ENCODE results near the gene ZNF438.
"Not testable (repeated sequence)": the region's sequence is repeated elsewhere in the genome, so short reads cannot be mapped to it uniquely, and the experiment has no call there.

Gene ZNF438

DNA sequence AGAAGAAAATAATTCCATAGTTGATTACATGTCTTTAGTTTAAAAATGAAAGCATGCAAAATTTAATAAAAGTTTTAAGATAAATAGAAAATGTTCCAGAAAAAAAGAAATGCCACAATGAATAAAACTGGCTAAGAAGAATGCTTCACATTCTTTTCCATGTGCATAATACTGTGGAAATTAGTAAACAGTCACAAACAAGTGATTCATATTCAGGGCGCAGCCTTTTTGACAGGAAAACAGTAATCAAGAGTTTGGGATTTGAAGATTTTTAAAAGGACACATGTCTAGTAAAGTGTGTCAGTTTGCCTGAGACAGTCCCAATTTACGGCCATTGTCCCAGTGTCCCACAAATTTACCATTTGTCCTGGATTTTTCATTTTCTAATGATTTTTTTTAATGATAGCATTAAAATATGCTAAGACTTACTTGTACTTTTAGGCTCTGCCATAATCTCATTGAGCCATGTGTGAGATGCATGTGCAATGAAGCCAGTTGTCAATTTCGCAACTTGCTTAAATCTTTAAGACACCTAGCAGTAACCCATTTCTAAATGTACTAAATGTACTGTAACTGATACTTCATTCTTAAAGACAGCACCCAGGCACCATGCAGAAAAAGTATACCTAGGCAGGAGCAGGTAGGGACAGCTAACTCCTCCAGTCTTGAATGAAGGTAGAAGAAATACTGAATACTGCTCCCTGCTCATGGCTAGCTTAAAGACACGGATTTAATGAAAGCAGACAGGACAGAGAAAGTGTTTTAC, 46.9 kb downstream of the ZNF438 start:
- no peak for DNase-seq

DNA sequence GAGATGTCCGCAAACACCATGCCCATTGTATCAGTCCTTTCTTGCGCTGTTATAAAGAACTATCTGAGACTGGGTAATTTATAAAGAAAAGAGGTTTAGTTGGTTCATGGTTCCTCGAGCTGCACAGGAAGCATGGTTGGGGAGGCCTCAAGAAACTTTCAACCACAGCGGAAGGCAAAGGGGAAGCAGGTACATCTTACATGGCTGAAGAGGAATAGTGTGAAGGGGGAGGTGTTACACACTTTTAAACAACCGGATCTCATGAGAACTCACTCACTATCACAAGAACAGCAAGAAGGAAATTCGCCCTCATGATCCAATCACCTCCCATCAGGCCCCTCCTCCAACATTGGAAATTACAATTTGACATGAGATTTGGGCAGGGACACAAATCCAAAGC, 48.5 kb downstream of the ZNF438 start:
- not testable (repeated sequence) for DNase-seq

DNA sequence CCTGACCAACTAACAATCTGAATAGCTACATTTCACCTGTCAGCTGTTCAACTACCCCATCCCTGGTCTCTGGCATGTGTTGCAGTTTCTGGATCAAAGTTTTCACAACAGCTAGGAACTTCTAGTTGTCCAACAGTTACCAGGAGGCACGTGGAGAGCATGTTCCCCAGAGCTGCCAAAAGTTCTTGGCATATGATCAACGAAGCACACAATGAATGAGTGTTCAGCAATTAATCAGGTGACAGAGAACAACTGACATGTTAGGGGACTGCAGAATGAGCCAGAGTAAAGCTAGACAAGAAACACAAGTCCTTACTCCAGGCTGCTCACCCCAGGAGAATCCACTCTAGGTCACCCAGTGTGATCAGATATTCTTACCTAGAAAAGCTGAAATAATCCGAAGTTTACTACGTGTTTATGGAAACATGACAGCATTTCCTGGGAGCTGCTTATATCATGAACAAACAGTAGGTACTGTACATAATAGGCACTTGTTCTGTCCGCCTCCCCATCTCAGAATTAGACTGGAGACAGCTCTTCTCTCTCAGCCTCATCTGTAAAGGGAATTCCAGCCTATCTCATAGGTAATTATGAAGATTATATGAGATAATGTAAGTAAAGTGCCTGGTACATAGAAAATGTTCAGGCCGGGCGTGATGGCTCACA, 50.6 kb downstream of the ZNF438 start:
- DNase-seq: no peak

DNA sequence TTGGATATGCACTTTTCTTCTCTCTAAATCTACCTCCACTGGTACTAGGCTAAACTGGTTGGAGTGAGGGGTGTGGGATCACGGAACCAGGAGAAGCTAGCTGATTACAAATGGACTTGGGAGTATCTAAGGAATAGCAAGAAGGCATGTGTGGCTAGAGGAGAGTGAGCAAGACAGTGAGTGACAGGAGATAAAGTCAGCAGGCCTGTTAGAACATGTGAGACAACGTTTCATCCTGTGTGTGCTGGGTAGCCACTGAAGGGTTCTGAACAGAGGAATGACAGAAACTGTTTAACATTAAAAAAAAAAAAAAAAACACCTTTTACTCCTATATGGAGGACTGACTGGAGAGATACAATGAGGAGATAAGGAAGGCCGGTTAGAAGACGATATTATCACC, 51.7 kb downstream of the ZNF438 start:
- no peak for DNase-seq

DNA sequence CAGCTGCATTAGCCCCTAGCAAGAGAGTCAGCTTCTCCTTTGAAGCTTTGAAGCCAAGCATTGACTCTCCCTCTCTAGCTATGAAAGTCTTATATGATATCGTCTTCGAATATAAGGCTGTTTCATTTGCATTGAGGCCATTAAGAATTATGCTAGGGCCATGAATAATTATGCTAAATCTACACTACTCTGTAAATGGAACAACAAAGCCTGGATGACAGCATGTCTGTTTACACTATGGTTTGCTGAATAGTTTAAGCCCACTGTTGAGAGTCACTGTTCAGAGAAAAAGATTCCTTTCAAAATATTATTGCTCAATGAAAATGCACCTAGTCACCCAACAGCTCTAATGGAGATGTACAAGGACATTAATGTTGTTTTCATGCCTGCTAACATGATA, 52.8 kb downstream of the ZNF438 start:
- DNase-seq: no peak

DNA sequence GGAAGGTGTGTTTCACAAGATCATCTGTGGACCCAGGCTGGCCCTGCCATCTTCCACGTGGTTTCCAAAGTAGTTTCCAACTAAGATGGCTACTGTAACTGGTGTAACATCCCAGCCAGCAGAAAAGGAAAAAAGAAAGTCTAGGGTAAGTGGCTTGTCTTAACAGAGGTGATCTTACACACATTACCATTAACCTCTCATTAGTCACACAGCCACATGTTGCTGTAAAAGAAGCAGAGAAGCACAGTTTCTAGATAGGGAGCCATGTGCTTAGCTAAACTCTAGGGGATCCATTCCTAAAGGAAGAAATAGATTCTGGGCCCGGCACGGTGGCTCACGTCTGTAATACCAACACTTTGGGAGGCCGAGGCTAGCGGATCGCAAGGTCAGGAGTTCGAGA, 54.3 kb downstream of the ZNF438 start:
- DNase-seq: no peak

DNA sequence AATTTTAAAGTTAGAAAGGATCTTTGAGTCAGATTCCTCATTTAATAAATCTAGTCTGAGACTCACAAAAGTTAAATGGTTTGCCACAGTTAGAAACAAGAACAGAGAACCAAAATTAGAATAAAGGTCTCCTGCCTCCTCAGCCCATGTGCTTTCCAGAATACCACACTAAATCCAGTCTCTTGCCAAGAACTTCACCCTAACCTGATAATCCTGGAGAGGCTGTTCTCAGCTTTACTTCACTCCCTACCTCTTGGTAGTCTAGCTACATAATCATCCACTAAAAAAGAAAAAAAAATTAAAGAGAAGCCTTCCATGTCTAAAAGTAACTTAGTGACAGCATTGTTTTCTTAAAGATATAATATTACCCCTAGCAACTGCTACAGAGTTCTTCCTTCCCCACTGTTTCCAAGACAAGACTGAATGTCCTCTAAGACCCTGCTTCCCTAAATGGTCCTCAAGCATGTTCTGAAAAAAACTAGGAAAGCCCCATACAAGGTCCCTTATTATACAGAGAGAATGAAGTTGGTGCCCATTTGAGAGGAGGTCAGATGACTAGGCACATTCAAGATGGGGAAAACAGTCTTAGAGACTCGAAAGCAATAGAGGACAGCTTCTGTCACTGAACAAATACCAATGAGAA, 56.8 kb downstream of the ZNF438 start:
- DNase-seq: no peak

DNA sequence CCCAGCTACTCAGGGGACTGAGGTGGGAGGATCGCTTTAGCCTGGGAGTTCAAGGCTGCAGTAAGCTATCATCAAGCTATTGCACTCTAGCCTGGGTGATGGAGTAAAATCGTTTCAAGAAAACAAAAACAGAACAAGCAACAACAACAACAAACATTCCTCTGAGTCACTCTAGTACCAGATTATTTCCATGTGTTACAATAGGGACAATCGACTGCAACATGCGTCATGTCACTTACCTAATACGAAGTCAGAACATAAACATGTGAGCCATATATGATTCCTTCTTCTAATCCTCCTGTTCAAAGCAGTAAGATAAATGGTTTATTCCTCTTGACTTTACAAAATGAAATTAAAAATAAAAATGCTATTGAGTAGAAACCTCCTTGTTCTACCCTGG, 57.3 kb downstream of the ZNF438 start:
- DNase-seq: no peak

DNA sequence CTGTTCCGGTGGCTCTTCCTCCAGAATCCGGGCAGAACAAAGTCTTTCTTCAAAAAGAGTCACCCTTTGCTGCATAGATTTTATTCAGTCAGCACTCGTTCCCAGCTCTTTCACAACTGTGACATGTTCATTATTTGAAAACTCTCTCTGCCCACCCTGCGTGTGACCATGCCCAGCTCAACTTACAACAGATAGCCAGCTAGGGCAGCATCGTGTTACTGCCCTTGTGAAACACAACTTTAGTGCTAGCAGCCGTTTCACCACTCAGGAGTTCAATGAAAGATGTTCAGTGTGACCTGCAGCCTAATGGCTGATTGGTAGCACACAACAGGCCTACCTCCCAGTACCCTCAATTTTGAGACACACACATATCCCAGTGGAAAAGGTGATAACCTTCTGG, 57.9 kb downstream of the ZNF438 start:
- DNase-seq: no peak

DNA sequence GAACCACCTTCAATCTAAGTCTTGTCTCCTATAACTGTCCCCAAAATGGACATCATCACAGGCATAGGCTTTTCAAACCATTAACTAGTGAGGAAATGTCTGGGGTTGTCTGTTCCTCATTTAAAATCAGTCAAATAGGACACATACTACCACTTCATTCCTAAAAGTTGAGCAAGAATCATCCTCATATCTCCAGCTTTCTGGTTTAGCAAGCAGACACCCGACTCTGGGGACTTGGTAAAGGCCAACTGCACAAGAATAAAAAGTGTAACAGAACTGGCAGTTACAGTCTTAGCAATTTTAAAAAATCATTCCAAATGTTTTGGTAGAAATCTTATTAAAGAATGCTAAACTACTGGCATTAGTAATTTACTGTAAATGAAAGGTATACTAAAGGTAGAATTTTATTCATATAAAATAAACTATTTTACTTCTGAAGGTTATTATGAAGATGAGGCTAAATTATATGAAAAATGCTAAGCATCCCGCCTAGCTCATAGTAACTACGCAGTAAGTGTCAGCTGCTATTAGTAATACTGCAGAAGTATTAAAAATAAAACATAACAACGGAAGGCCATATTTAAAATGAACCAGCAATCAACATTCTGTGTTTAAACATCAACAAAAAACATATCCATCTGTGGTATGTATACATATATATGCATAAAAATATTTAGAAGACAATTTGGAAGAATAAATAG, 60.8 kb downstream of the ZNF438 start:
- DNase-seq: no peak

DNA sequence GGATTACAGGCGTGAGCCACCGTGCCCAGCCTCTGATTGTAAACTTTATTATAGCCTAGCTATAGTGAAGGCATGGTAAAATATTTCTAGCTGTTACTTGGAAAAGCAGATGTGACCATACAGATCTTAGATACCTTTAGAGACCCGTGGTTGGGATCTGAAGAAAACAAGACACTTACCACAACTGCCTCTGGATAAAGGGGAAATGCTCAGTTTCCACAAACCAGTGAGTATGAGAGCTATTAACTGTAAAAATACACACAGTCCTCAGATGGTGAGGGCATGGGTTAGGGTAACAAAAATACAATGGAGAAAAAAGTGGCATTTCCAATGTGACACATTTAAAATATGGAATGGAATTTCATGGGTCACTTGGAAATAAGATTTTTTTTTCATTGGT, 63.0 kb downstream of the ZNF438 start:
- no peak for DNase-seq

DNA sequence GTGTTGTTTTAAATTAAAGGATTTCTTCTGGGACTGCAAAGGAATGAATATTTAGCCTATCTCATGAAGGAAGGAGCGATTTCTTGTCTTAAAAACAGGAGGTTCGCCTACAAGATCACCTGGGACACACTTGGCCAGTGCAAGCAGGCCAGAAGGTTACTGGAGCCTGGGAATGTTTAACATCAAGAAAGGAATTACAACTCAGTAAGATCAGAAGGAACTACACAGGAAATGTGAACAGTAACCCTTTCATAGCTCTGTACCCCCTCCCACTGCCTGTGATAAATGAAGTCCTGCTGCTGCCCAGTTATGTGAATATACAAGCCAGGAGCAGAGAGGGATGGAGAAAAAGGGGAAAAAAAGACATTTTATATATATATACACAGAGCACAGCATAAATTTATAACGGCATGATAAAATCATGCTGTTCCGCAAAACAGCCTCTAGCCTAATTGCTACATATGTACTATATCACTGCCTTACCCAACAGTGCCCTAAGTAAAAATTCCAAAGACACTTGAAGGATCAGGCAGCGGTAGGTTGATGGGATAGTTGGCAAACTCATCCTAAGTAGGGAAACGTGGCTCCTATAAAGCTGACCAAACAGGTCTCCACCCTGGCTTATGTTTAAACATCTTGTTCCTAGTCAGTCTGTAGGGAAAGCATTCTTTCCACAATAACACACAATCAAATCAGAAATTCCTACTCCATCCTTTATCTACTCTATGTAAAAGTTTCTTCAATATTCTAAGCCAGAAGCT, 63.8 kb downstream of the ZNF438 start:
- DNase-seq: no peak

DNA sequence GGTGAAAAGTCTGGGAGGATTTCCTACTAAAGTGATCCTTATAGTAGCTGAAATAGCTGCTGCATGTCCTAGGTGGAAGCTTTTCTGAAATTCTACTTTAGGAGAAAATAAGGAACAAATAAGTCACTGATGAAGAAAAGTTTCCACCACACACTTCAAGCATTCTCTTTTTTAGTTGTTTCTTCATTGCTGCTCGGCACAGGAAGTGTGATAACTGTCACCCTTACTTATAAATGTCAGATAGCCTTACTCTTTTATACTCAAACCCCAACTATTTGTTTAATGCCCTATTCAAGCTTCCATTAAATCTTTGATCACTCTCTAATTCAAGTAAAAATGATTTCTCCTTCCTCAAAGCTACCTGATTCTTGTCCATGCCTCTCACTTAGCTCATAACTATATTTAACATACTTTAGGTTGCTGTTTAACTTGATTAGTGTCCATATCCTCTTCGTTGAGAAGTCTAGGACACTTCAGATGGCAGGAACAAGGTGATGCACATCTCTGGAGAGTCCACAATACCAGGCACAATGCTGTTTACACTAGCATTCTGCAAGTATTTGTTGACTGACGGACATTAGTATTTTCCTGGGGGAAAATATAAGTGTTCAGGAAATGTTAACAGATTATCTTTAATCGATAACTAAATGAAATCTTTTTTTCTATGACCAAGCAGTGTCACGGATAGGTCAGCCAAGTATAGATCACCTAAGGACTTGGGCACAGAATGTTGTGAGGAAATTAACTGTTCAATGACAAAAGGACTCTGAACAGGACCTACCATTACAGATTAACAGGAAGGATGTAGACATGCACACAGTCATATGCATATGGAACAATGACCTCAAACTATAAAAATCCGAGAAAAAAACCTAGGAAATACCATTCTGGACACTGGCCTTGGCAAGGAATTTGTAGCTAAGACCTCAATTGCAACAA, 67.4 kb downstream of the ZNF438 start:
- DNase-seq: no peak

DNA sequence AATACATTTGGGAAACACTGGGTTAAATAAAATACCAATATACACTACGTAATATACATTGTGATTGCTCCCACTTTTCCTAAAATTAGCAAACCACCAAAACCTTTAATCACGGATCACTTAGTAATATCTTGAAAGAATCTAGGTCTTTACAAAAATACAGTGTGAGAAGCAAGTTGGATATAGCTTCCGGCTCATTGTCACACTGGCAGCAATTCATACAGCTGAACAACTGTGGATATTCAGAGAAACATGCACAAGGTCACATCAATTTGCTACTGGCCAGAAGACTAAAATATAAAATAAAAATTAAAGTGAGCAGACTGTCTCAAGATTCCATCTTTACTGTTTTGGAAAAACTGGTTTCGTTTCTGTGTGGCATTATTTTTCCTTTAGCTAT, 69.1 kb downstream of the ZNF438 start:
- DNase-seq: no peak

DNA sequence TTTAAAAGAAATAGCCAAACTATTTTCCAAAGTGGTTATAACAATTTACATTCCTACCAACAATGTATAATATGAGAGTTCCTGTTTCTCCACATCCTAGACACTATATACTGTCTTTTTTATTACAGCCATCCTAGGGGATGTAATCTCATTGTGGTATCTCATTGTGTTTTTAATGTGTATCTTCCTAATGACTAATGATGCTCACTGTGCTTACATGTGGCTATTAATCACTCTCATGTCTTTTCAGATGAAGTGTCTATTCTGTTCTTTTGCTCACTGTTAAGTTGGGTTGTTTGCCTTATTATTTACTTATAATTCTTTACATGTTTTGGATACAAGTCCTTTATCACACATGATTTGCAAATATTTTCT, 71.8 kb downstream of the ZNF438 start:
- no peak for DNase-seq

DNA sequence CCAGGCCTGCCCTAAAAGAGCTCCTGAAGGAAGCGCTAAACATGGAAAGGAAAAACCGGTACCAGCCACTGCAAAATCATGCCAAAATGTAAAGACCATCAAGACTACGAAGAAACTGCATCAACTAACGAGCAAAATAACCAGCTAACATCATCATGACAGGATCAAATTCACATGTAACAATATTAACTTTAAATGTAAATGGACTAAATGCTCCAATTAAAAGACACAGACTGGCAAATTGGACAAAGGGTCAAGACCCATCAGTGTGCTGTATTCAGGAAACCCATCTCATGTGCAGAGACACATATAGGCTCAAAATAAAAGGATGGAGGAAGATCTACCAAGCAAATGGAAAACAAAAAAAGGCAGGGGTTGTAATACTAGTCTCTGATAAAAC, 82.4 kb downstream of the ZNF438 start:
- not testable (repeated sequence) for DNase-seq

DNA sequence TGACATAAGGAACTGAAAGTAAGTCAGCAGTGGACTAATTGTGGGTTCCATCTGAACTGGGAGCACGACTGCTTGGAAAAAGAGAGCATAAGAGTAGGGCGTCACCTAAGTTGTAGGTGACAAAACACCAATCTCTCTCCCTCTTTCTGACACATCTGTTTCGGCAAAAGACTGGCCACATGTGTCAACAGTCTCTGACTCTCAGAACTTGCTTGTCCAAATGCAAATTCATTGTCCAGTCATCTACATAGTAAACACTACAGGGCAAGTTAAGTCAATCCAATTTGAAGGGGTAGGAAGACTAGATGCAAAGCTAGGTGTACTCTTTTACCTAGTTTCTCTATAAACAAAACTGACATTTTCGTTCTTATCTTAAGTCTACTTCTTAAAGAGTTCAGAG, 87.7 kb downstream of the ZNF438 start:
- DNase-seq: no peak

DNA sequence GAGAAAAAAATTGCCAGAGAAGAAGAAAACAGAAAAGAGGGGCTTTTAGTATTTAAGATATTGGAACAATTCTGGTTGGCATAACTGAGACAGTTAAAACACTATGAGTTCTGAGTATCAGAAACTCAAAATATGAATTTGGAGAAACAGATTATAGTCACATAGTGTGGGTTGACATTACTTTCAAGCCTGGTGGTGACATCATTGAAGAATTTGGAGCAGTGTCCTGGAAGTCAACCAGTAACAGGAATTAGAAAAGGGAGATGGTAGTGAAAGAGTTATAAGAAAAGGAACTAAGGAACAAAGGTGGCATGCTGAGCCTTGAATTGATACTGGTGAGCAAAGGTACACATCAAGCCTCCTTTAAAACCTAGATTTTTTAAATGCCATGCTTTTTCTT, 88.2 kb downstream of the ZNF438 start:
- no peak for DNase-seq

DNA sequence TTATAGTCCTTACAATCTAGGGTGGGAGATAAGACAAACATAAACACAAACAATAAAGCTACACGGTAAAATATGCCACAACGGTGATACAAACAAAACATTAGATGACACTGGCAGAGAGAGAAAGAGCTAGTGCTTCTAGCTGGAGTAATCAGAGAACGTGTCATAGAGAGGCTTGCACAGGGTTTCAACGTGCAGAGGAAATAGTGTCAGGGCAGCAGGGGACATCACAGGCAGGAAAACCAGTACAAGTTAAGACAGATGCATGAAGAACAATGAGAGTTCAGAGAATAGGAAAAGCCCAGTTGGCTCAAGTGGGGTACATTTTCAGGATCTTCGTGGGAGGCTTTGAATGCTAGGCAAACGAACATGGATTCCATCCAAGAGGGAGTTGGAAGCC, 91.4 kb downstream of the ZNF438 start:
- DNase-seq: no peak

DNA sequence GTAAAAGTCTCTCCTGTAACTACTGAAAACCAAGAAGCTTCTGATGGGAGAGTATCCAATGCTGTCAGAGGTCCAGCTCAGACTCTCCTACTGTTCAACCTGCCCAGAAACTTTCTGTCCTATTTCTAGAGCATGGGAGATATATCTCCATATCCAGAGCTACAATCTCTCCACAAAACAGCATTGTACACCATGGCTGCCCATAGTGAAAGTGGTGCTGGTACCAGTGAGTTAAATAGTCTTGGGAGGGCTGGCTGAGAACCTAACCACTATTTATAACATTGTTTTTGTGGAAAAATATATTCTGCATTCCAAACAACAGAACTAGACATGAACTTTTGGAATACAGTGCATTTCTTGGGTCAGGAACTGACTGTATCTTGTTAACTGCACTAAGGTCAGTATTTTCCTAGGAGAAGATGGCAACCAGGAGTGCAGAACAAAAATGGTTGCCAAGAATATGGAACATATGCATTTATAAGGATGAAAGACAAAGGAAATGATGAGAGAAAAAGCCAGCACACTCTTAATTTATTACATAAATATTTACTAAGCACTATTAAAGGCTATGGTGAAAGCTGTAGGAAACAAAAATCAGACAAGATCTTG, 91.9 kb downstream of the ZNF438 start:
- no peak for DNase-seq

DNA sequence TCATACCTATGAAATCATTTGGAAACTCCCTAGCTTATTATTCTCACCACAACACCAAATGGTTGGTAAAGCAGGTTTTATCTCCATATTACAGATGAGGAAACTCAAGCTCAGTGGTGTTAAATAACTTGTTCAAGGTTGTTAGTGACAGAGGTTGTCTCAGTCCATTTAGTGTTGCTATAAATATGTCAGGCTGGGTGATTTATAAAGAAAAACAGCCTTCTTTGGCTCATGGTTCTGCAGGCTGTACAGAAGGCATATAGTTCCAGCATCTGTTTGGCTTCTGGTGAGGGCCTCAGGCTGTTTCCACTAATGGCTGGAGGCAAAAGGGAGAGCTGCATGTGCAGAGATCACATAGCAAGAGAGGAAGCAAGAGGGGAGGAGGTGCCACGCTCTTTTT, 96.6 kb downstream of the ZNF438 start:
- no peak for DNase-seq

Measured in activated CD4-positive, alpha-beta T cell treated with anti-CD3 and anti-CD28 coated beads for 1 hour (primary cell).